Upper lobe of right lung (tissue), 1 donor: ENCODE measurements around the gene PRKCZ. TPM values are rescaled to one million over a fixed set of nuclear protein-coding genes. Genes with fewer than 3 reads are reported as not detected.

Source experiments
- ATAC-seq: fragments of 200-7000 bp; cut with Tn5 transposase; one replicate; pipeline ENCODE4 v1.9.1; 2020; ENCODE audit warnings: mild to moderate bottlenecking, moderate library complexity
- DNase-seq: peaks from one replicate; pipeline ENCODE4 v3.0.0-alpha.2; 2020
- H3K27ac ChIP-seq: fragments of 200-600 bp; one replicate; pipeline ENCODE4 v1.8.0; 2022
- H3K27me3 ChIP-seq: fragments of 200-600 bp; one replicate; pipeline ENCODE4 v1.8.0; 2022; ENCODE audit warnings: mild to moderate bottlenecking
- H3K36me3 ChIP-seq: fragments of 200-600 bp; one replicate; pipeline ENCODE4 v1.8.0; 2022
- H3K4me1 ChIP-seq: fragments of 200-600 bp; one replicate; pipeline ENCODE4 v1.8.0; 2022
- H3K4me3 ChIP-seq: fragments of 200-600 bp; one replicate; pipeline ENCODE4 v1.8.0; 2022; ENCODE audit warnings: mild to moderate bottlenecking
- H3K9me3 ChIP-seq: fragments of 200-600 bp; one replicate; pipeline ENCODE4 v1.8.0; 2022
- intact Hi-C: fragments of 100-400 bp; cut with DNase I; formaldehyde crosslinking; loops from one replicate; pipeline ENCODE4 v1.11.0; 2022
- total RNA-seq: library from RNA; stranded (reverse); fragmentation: NEBNext Ultra II Directional; extraction: Animal tissue kit (Norgen Biotek cat#: 25700); gene quantifications from one replicate; pipeline ENCODE4 v1.2.1, GENCODE V29; 2021
- TF ChIP-seq, protein P1 (sequence below): fragments of 200-600 bp; IDR thresholded peaks from one replicate; pipeline ENCODE4 v1.8.0; 2022; ENCODE audit warnings: antibody characterized with exemption
- donor health status: DM: no; HTN: yes; CAD: no; lungs with severe emphysema.

The PRKCZ gene
- total RNA-seq, 1 donor from 2014 or later = 121 TPM

DNA sequence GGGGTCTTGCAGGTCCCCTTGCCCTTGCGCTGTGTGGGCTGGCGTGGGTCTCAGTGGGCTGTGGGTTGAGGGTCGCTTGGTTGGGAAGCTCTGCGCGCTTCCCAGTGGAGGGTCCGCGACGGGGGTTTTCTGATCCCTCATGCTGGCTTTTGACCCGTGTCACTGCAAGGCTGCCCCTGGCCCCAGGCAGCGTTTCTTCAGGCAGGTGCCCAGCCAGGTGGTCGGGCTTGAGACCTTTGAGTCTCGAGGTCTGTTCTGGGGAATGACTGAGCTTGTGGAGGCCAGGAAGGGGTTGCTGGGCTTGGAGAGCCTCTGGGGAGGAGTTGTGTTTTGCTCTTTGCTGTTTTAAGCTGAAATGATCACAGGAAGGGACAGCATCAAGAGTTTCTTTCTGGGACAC, 183.3 kb downstream of the PRKCZ start:
- H3K27me3 ChIP-seq = no peaks in the 10 kb centered on the region
- peak overlapping the region; percentile 80 for H3K4me3 ChIP-seq
- TF ChIP-seq, protein P1, sequence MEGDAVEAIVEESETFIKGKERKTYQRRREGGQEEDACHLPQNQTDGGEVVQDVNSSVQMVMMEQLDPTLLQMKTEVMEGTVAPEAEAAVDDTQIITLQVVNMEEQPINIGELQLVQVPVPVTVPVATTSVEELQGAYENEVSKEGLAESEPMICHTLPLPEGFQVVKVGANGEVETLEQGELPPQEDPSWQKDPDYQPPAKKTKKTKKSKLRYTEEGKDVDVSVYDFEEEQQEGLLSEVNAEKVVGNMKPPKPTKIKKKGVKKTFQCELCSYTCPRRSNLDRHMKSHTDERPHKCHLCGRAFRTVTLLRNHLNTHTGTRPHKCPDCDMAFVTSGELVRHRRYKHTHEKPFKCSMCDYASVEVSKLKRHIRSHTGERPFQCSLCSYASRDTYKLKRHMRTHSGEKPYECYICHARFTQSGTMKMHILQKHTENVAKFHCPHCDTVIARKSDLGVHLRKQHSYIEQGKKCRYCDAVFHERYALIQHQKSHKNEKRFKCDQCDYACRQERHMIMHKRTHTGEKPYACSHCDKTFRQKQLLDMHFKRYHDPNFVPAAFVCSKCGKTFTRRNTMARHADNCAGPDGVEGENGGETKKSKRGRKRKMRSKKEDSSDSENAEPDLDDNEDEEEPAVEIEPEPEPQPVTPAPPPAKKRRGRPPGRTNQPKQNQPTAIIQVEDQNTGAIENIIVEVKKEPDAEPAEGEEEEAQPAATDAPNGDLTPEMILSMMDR = no peak
- H3K27ac ChIP-seq = peak overlapping the region; percentile 87
- intact Hi-C loops = no loop called here
- H3K36me3 ChIP-seq = no peaks in the 10 kb centered on the region
- H3K4me1 ChIP-seq = peaks cover 66% of the 10 kb centered on the region
- no peak for ATAC-seq
- DNase-seq = no peak
- H3K9me3 ChIP-seq = no peaks in the 10 kb centered on the region

DNA sequence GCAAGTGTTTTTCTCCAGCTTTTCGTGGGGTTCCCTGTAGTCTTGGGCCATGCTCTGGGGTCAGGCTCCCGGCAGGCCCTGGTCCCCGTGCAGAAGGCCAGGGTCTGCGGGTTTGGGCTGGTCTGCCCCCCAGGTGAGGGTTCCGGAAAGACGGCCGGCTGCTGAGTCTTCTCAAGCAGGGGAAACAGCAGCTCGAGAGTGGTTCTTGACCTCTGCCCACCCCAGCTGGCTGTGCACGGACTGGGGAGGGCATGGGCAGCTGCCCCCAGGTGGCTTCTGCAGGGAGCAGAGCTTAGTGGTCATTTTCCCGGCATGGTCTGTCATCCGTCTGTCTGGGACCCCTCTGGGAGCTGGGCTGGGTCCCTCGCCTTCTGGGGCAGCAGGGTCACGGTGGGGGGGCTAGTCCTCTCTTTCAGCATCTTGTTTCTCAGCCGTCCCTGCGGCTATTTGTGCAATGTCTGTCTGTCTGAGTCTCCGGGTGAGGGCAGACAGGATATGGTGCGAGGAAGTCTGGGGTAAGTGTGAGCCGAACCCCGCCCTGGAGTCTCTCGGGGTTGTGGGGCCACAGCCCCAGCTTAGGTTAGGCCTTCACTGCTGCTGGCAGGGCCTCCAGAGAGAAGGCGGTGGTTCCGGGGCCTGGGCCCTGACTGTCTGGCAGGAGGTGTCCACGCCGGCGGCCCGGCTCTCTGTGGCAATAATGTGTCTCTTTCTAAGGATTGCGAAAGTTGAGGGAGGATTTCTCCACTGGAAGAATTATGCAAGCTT, 184.0 kb downstream of the PRKCZ start:
- Histone ChIP-seq H3K36me3 (no peaks in the 10 kb centered on the region), H3K27ac (peak overlapping the region; percentile 87), H3K27me3 (no peaks in the 10 kb centered on the region), H3K4me3 (peak overlapping the region; percentile 80), H3K4me1 (peaks cover 74% of the 10 kb centered on the region), H3K9me3 (no peaks in the 10 kb centered on the region)
- TF ChIP-seq, protein P1 = no peak
- ATAC-seq (peak; percentile 83), DNase-seq (peak; percentile 97)
- intact Hi-C loops = no loop called here

DNA sequence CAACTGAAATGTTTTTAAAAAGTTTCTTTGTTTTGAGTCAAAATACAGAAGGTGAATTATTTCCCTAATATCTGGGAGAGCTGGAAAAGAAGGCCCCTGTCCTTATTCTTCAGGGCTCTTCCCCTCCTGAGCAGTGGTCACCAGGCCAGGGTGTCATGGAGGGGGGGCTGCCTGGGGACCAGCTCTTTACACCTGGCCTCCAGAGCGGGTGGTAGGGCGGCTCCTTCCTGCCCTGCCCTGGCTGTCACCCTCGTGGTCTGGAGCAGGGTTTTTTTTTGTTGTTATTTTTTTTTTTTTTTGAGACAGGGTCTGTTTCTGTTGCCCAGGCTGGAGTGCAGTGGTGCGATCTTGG, 184.5 kb downstream of the PRKCZ start:
- intact Hi-C loops = no loop called here
- peaks cover 79% of the 10 kb centered on the region for H3K4me1 ChIP-seq
- TF ChIP-seq, protein P1 = no peak
- peak overlapping the region; percentile 80 for H3K4me3 ChIP-seq
- peak; percentile 78 for DNase-seq
- H3K9me3 ChIP-seq = no peaks in the 10 kb centered on the region
- no peaks in the 10 kb centered on the region for H3K27me3 ChIP-seq
- H3K27ac ChIP-seq = peak overlapping the region; percentile 87
- no peak for ATAC-seq
- H3K36me3 ChIP-seq = no peaks in the 10 kb centered on the region

Other genes starting within 250 kb of the PRKCZ start
- gene GNB1, start 159.3 kb upstream of the PRKCZ start, total RNA-seq = 328 TPM
- gene CALML6, start 135.2 kb upstream of the PRKCZ start, total RNA-seq = 0.90 TPM
- gene TMEM52, start 131.1 kb upstream of the PRKCZ start, total RNA-seq = 1.5 TPM
- 0.35 TPM for gene CFAP74, start 46.6 kb upstream of the PRKCZ start, total RNA-seq
- 2.9 TPM for gene GABRD, start 31.1 kb upstream of the PRKCZ start, total RNA-seq
- 55.3 TPM for gene FAAP20, start 144.4 kb downstream of the PRKCZ start, total RNA-seq
- 89.6 TPM for gene SKI, start 177.9 kb downstream of the PRKCZ start, total RNA-seq